Common myeloid progenitor, CD34-positive (primary cell): Measurements from ENCODE around the gene KRTAP10-4.

ENCODE experiments used
- CTCF ChIA-PET: fragments of 350-600 bp; sonication (Branson Sonifier 250); formaldehyde crosslinking; loops from one replicate; lab custom pipeline; 2021; ENCODE audit warnings: antibody characterized with exemption; lab: Charles Lee
- POLR2A ChIA-PET: fragments of 350-600 bp; sonication (Branson Sonifier 250); formaldehyde crosslinking; loops from one replicate; lab custom pipeline; 2021; ENCODE audit warnings: antibody characterized with exemption; lab: Charles Lee
- DNase-seq, 3 donors: peaks; one replicate each; pipeline versions ENCODE4 v3.0.0 to v3.0.0-alpha.2; 2013
- H3K27ac ChIP-seq, 2 experiments: 1 replicate in 1 of 2; 2 replicates in 1 of 2; pipeline ENCODE4 v1.7.0; 2013; ENCODE audit warnings: inconsistent platforms in 2 of 2, low read length in 2 of 2, mild to moderate bottlenecking in 2 of 2, low read depth in 1 of 2, moderate library complexity in 1 of 2; ENCODE audit not compliant: severe bottlenecking in 2 of 2, insufficient read depth in 1 of 2, poor library complexity in 1 of 2
- H3K27me3 ChIP-seq, 5 experiments: replicated peaks in 2 of 5; 1 replicate in 3 of 5; 2 replicates in 2 of 5; pipeline versions ENCODE4 v1.6.1 to v1.7.0; 2013; ENCODE audit warnings: low read length in 4 of 5, mild to moderate bottlenecking in 2 of 5, moderate library complexity in 2 of 5, inconsistent platforms in 1 of 5; ENCODE audit not compliant: insufficient read depth in 5 of 5, control insufficient read depth in 4 of 5
- H3K36me3 ChIP-seq, 4 experiments: 1 replicate in 2 of 4; 2 replicates in 2 of 4; pipeline versions ENCODE4 v1.6.1 to v1.7.0; 2013; ENCODE audit warnings: low read length in 3 of 4, control low read depth in 1 of 4, mild to moderate bottlenecking in 1 of 4; ENCODE audit not compliant: control insufficient read depth in 4 of 4, insufficient read depth in 4 of 4
- H3K4me1 ChIP-seq, 4 experiments: 1 replicate in 3 of 4; 2 replicates in 1 of 4; pipeline versions ENCODE4 v1.6.1 to v1.7.1; 2013; ENCODE audit warnings: low read length in 3 of 4, mild to moderate bottlenecking in 3 of 4, control low read depth in 1 of 4, inconsistent platforms in 1 of 4, moderate library complexity in 1 of 4; ENCODE audit not compliant: control insufficient read depth in 4 of 4, insufficient read depth in 4 of 4; ENCODE audit errors: control extremely low read depth in 1 of 4
- H3K4me3 ChIP-seq, 7 experiments: 1 replicate in 4 of 7; 2 replicates in 3 of 7; pipeline versions ENCODE4 v1.5.1 to v1.7.0; 2013; ENCODE audit warnings: mild to moderate bottlenecking in 7 of 7, low read length in 6 of 7, moderate library complexity in 6 of 7, inconsistent platforms in 2 of 7, low read depth in 2 of 7, control low read depth in 1 of 7; ENCODE audit not compliant: insufficient read depth in 4 of 7, control insufficient read depth in 1 of 7; ENCODE audit errors: extremely low read depth in 1 of 7
- H3K9me3 ChIP-seq, 5 experiments: 1 replicate in 4 of 5; 2 replicates in 1 of 5; pipeline versions ENCODE4 v1.6.1 to v1.7.1; 2013; ENCODE audit warnings: low read length in 4 of 5, mild to moderate bottlenecking in 2 of 5, inconsistent platforms in 1 of 5, low read depth in 1 of 5, moderate library complexity in 1 of 5; ENCODE audit not compliant: control insufficient read depth in 4 of 5, insufficient read depth in 2 of 5; ENCODE audit errors: control extremely low read depth in 1 of 5
- WGBS: methylation state at CpG from one replicate; pipeline ENCODE4 v1.1.5; 2013; ENCODE audit not compliant: insufficient coverage; 5-methylcytosine and 5-hydroxymethylcytosine counted together

The KRTAP10-4 gene

DNA sequence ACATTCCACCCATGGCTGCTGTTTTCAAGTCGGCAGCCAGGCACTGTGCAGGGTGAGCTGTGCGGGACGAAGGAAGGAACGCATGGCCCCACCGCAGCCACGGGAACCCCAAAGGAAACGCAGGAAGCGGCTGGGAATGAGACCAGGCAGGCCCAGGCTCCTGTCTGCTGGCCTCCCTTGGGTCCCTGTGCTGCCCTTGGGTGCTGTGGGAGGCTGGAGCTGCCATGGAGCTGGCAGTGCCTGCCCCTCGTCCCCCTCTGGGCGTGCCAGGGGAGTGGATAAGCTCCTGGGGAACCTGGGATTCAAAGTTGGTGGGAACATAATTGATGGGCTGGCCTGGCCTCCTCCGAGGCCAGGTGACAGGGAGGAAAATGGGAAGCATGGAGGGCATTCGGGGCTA, 5.3 kb upstream of the KRTAP10-4 start:
- 82% methylated on average over 11 of the region's 12 CpGs for WGBS
- Histone ChIP-seq H3K27me3 (peaks cover 0 to 9% (median 2%) of the 10 kb centered on the region in 5 experiments), H3K4me3 (no peak overlapping the region), H3K36me3 (no peaks in the 10 kb centered on the region), H3K9me3 (peaks cover 0 to 16% (median 6%) of the 10 kb centered on the region in 5 experiments), H3K27ac (no peak overlapping the region), H3K4me1 (peaks cover 0 to 8% (median 2%) of the 10 kb centered on the region in 4 experiments)
- no peak for DNase-seq
- ChIA-PET CTCF (interaction anchor here (0.5 kb wide), 1 partner anchor 175 kb away, joined by 3 read pairs; no protein-coding TSS in a partner anchor), POLR2A (no interaction called here)

DNA sequence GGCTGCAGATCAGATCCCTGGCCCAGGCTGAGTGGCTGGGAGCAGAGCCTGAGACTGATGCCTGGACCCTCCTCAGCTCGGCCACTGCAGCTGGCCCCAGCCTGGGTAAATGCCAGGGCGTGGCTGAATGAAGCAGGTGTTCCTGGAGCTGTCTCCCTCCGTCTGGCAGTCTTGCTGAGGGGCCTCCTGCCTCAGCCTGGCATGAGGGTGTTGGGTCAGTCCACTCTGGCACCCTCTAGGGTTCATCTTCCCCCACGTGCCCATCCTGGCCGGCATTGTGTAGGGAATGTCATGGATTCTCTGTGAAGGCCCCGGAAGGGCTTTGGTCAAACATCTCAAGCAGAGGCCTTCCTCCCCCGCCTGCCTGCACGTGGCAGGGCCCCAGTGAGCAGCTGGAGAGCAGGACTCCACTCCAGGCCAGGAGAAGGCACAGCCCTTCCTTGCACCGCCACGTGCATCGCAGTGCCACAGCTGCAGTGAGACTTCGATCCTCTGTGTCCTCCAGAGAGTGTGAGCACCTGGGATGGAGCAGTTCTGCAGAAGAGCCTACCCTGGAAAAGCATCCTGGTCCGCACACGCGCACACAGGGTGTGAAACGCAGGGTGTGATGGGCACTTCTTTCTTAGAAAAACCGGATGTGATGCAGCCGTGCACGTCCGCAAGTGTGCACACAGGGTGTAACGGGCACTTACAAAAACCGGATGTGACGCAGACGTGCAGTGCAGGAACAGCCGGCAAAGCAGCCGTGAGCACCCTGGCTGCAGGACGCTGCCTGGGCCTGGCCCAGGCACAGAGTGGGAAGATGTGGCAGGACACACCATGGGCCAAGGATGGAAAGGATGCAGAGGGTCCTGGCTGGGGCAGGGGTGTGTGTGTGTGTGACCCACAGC, 4.6 kb upstream of the KRTAP10-4 start:
- no peaks in the 10 kb centered on the region for H3K36me3 ChIP-seq
- H3K27me3 ChIP-seq, result peaks cover 0 to 11% (median 2%) of the 10 kb centered on the region in 5 experiments
- DNase-seq, result no peak
- CTCF ChIA-PET, result interaction anchor here (0.5 kb wide), 1 partner anchor 176 kb away, joined by 3 read pairs; no protein-coding TSS in a partner anchor
- POLR2A ChIA-PET, result no interaction called here
- peaks cover 0 to 16% (median 4%) of the 10 kb centered on the region in 5 experiments for H3K9me3 ChIP-seq
- no peak overlapping the region for H3K27ac ChIP-seq
- no peak overlapping the region for H3K4me3 ChIP-seq
- H3K4me1 ChIP-seq, result peaks cover 0 to 8% (median 2%) of the 10 kb centered on the region in 4 experiments
- 87% methylated on average over 26 of the region's 27 CpGs for WGBS

DNA sequence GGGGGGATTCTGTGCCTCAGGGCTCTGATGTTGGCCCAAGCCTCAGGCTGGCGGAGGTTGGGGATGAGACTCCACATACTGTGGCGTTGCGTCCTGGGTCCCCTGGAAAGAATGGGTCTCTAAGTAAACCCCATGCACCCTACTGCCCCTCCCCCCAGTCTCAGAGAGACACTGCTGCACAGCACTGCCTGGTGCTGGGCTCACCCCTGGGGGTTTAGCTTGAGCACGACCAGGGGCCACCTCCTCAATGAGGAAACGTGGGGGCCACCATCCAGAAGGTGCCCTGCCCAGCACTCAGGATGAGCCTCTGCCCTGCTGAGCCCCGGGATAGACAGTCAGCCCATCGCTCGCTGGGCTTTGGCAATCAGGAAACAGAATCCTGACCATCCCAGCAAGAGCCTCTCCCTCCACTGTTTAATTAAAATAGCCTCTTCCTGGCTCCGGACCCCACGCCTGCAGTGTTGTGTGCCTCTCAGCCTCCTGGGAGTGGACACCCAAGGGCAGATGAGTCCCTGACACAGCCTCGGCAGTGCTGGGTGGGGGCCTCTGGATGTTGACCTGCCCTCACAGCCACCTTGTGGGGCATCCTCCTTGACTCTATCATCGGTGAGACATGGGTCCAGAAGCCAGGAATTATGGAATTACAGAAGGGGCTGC, 3.5 kb upstream of the KRTAP10-4 start:
- ChIA-PET CTCF (no interaction called here), POLR2A (no interaction called here)
- 87% methylated on average over 12 of the region's 12 CpGs for WGBS
- no peak for DNase-seq
- Histone ChIP-seq H3K27ac (no peak overlapping the region), H3K9me3 (peaks cover 0 to 16% (median 3%) of the 10 kb centered on the region in 5 experiments), H3K36me3 (no peaks in the 10 kb centered on the region), H3K27me3 (peaks cover 0 to 18% (median 3%) of the 10 kb centered on the region in 5 experiments), H3K4me1 (peaks cover 0 to 6% (median 2%) of the 10 kb centered on the region in 4 experiments), H3K4me3 (no peak overlapping the region)

DNA sequence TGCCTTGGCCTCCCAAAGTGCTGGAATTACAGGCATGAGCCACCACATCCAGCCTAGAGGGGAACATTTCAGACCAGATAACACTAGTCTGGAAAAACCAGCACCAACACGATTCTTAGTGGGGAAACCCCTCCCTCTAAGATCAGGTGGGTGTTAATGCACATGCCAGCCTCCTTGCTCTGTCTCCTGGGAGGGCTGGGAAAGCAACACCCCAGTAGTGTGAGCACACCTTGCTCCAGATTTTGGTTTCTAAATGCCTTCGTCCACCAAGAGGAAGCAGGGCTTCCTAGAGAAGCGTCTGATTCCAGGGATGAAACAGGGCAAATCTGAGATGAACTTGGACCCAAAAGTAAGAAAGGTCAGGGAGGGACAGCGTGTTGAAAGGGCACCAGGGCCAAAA, 2.2 kb upstream of the KRTAP10-4 start:
- WGBS, result 67% methylated on average over 3 of the region's 4 CpGs
- Histone ChIP-seq H3K27me3 (peaks cover 0 to 29% (median 3%) of the 10 kb centered on the region in 5 experiments), H3K36me3 (no peaks in the 10 kb centered on the region), H3K4me1 (no peaks in the 10 kb centered on the region), H3K4me3 (no peak overlapping the region), H3K9me3 (peaks cover 0 to 20% (median 3%) of the 10 kb centered on the region in 5 experiments), H3K27ac (no peak overlapping the region)
- no peak for DNase-seq
- CTCF ChIA-PET, result no interaction called here
- POLR2A ChIA-PET, result no interaction called here

DNA sequence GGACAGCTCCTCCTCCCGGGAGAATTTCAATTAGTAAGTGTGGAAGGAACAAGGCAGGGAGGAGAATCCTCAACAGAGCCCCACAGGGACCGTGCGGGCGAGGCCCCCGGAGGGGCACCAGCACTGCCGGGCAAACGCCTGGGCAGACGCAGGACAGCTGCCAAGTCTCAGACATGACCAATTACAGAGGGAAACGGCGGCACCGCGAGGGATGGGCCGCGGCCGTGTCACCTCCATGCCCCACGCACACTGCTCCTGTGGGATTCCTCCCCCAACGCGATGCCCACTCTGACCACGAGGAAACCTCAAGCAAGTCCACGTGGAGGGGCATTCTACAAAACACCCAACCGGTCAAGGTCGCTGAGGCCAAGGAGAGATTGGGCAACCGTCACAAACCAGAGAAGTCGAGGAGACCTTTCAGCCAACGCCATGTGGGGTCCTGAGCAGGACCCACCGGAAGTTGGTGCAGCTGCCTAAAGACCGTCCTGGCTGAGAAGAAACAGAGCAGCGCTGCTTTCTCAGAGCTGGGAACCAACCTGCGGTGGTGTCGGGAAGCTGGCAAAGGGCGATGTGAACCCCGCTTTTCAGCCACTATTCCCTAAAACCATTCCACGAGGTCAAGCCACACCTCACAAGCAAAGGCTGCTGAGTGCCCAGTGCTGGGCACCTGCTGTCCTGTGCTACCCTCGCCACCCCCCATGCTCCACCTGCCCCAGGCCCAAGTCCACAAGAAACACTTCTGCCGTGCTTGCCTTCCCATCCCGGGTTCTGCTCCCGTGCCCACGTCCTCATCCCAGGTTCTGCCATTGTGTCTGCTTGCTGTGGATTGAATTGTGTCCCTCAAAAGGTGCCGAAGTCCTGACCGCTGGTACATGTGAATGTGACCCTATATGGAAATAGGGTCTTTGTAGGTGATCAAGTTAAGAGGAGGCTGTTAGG, 1.4 kb upstream of the KRTAP10-4 start:
- ChIA-PET CTCF (no interaction called here), POLR2A (no interaction called here)
- no peak overlapping the region for H3K4me3 ChIP-seq
- DNase-seq, result no peak
- no peaks in the 10 kb centered on the region for H3K36me3 ChIP-seq
- no peak overlapping the region for H3K27ac ChIP-seq
- peaks cover 0 to 29% (median 3%) of the 10 kb centered on the region in 5 experiments for H3K27me3 ChIP-seq
- WGBS, result 92% methylated on average over 32 of the region's 40 CpGs
- no peaks in the 10 kb centered on the region for H3K4me1 ChIP-seq
- peaks cover 0 to 22% (median 4%) of the 10 kb centered on the region in 5 experiments for H3K9me3 ChIP-seq

DNA sequence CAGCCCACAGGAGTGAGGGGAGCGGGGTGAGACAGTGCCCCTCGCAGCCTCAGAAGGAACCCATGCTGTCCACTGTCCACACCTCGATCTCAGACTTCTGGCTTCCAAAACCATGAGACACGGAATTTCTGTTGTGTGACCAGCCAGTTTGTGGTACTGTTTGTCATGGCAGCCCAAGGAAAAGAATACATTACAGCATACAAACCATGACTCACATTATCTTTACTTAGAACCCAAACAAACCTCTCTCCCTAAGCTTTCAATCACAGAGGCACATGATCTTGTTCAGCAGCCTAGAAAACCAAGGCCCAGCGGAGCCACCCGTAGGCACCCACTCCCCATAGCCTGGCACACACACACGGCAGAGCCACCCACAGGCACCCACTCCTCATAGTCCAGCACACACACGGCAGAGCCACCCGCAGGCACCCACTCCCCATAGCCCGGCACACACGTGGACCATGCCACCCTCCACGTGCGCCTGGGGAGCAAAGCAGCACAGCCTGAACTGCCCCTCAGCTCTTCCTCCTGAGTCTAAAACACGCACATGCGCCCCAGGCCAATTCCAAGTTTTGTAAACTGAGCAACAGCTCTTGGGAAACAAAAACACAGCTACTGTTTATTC, 458 bp upstream of the KRTAP10-4 start:
- ChIA-PET CTCF (no interaction called here), POLR2A (no interaction called here)
- Histone ChIP-seq H3K27ac (no peak overlapping the region), H3K4me1 (no peaks in the 10 kb centered on the region), H3K4me3 (no peak overlapping the region), H3K27me3 (peaks cover 0 to 32% (median 3%) of the 10 kb centered on the region in 5 experiments), H3K36me3 (no peaks in the 10 kb centered on the region), H3K9me3 (peaks cover 0 to 26% (median 12%) of the 10 kb centered on the region in 5 experiments)
- WGBS, result 93% methylated on average over 15 of the region's 15 CpGs
- DNase-seq, result no peak
